Measurements from ENCODE around the gene KRT34. TPM values are rescaled to one million over a fixed set of nuclear protein-coding genes. Genes with fewer than 3 reads are reported as not detected.

Gene KRT34
- total and polyA plus RNA-seq, 8 donors: not detected

GRCh38 chr17:41345992-41346391 lies 36.1 kb downstream of the KRT34 start:
- Histone ChIP-seq H3K4me3 (no peak overlapping the region), H3K9me3 (no peaks in the 10 kb centered on the region), H3K36me3 (no peaks in the 10 kb centered on the region), H3K4me1 (no peaks in the 10 kb centered on the region), H3K27ac (no peak overlapping the region), H3K27me3 (no peaks in the 10 kb centered on the region)
- no peak for DNase-seq
- TF ChIP-seq CTCF (IDR thresholded peaks at IDR 0.05): no peak
- ATAC-seq: no peak
- FAIRE-seq: no peak
- intact Hi-C loops (cut with DNase I): no loop called here
- 74 to 91% methylated on average over 3 of the region's 3 CpGs for WGBS, 2 donors

GRCh38 chr17:41343029-41343428 lies 39.1 kb downstream of the KRT34 start:
- TF ChIP-seq CTCF (IDR thresholded peaks at IDR 0.05): no peak
- ATAC-seq: no peak
- no peak for DNase-seq
- intact Hi-C loops (cut with DNase I): no loop called here
- FAIRE-seq: no peak
- H3K36me3 ChIP-seq: no peaks in the 10 kb centered on the region
- no peaks in the 10 kb centered on the region for H3K9me3 ChIP-seq
- no peak overlapping the region for H3K4me3 ChIP-seq
- H3K27ac ChIP-seq: no peak overlapping the region
- 61 to 64% methylated on average over 3 of the region's 3 CpGs for WGBS, 2 donors
- no peaks in the 10 kb centered on the region for H3K27me3 ChIP-seq
- no peaks in the 10 kb centered on the region for H3K4me1 ChIP-seq

GRCh38 chr17:41340934-41341861 lies 40.9 kb downstream of the KRT34 start:
- H3K27ac ChIP-seq: no peak overlapping the region
- intact Hi-C loops (cut with DNase I): no loop called here

GRCh38 chr17:41340494-41340893 lies 41.6 kb downstream of the KRT34 start:
- no peak for FAIRE-seq
- peak overlapping the region in 1 of 4 donors; percentile 19 for H3K27ac ChIP-seq
- WGBS, 2 donors: 10 to 14% methylated on average over 3 of the region's 3 CpGs
- no peaks in the 10 kb centered on the region for H3K4me1 ChIP-seq
- H3K9me3 ChIP-seq: no peaks in the 10 kb centered on the region
- no peak for TF ChIP-seq CTCF (IDR thresholded peaks at IDR 0.05)
- no peak overlapping the region for H3K4me3 ChIP-seq
- intact Hi-C loops (cut with DNase I): no loop called here
- no peaks in the 10 kb centered on the region for H3K36me3 ChIP-seq
- no peak for DNase-seq
- peak in 2 of 4 donors; percentile 11 to 28 for ATAC-seq
- H3K27me3 ChIP-seq: no peaks in the 10 kb centered on the region

More at GRCh38 chr17:41340934-41341861, 40.9 kb downstream of the KRT34 start:
- Histone ChIP-seq H3K9me3 (no peaks in the 10 kb centered on the region), H3K4me3 (no peak overlapping the region), H3K27me3 (no peaks in the 10 kb centered on the region), H3K4me1 (no peaks in the 10 kb centered on the region), H3K36me3 (no peaks in the 10 kb centered on the region)
- 63 to 67% methylated on average over 7 of the region's 7 CpGs for WGBS, 2 donors
- TF ChIP-seq CTCF (IDR thresholded peaks at IDR 0.05): no peak
- no peak for FAIRE-seq
- no peak for DNase-seq
- ATAC-seq: no peak
